Ovary (tissue), 3 donors: ENCODE measurements around the gene BAIAP2L1.

Source experiments
- POLR2A ChIP-seq: fragments of 450-650 bp; IDR thresholded peaks from one replicate; pipeline ENCODE4 v1.6.1; 2017; ENCODE audit warnings: antibody characterized with exemption, mild to moderate bottlenecking, moderate library complexity
- TF ChIP-seq, protein P1 (sequence below), 3 donors: fragments of 450-650 bp in 2 of 3; fragments of 200-600 bp in 1 of 3; IDR thresholded peaks; one replicate each; pipeline versions ENCODE4 v1.5.1 to v1.8.0; 2016 to 2022; ENCODE audit warnings: antibody characterized with exemption in 3 of 3, mild to moderate bottlenecking in 1 of 3
- donor health status: DM: no; HTN: no; CAD: no.

DNA sequence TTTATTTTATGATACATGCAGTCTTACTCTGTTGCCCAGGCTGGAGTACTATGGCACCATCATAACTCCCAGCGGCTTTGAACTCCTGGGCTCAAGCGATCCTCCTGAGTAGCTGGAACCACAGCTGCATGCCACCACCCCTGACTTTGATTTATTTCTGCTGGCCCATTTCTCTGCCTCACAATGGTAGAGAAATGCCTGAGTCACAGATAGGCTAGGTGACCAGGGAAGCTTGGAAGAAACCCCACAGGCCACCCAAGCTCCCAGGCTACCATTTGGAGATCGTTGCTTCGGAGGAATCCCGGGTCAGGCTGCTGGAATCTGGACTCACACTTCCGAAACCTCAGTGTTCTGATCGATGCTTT is 17.4 kb upstream of the BAIAP2L1 start:
- TF ChIP-seq, protein P1, sequence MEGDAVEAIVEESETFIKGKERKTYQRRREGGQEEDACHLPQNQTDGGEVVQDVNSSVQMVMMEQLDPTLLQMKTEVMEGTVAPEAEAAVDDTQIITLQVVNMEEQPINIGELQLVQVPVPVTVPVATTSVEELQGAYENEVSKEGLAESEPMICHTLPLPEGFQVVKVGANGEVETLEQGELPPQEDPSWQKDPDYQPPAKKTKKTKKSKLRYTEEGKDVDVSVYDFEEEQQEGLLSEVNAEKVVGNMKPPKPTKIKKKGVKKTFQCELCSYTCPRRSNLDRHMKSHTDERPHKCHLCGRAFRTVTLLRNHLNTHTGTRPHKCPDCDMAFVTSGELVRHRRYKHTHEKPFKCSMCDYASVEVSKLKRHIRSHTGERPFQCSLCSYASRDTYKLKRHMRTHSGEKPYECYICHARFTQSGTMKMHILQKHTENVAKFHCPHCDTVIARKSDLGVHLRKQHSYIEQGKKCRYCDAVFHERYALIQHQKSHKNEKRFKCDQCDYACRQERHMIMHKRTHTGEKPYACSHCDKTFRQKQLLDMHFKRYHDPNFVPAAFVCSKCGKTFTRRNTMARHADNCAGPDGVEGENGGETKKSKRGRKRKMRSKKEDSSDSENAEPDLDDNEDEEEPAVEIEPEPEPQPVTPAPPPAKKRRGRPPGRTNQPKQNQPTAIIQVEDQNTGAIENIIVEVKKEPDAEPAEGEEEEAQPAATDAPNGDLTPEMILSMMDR (IDR thresholded peaks at IDR 0.05), result no peak
- no peak for TF ChIP-seq POLR2A
